GM12873 (cell line): Measurements from ENCODE around the gene CDC42BPB.

ENCODE experiments used
- TF ChIP-seq, protein P1 (sequence below): IDR thresholded peaks from 2 replicates; pipeline ENCODE4 v1.5.1; 2012; ENCODE audit warnings: low read depth, mild to moderate bottlenecking, moderate library complexity, low read length, control low read depth; ENCODE audit not compliant: insufficient read depth; ENCODE audit errors: missing control alignments

The CDC42BPB gene

DNA sequence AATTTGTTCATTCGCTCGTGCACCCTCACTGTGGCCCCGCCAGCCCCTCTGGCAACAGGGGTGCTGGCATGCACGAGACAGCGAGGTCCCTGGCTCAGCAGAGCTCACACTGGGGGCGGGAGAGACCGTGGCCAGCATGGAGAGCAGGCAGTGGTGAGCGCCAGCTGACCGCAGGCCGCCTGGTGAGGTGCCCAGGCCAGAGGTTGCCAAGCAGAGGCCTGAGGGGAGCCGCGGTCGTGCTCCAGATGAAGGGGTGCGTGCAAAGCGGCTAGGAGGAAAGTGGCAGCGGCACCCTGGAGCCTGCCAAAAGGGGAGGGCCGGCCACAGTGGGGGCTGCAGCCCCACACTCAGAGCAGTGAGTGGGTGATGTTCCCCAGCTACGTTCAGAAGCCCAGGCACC lies 56.1 kb downstream of the CDC42BPB start:
- TF ChIP-seq, protein P1, sequence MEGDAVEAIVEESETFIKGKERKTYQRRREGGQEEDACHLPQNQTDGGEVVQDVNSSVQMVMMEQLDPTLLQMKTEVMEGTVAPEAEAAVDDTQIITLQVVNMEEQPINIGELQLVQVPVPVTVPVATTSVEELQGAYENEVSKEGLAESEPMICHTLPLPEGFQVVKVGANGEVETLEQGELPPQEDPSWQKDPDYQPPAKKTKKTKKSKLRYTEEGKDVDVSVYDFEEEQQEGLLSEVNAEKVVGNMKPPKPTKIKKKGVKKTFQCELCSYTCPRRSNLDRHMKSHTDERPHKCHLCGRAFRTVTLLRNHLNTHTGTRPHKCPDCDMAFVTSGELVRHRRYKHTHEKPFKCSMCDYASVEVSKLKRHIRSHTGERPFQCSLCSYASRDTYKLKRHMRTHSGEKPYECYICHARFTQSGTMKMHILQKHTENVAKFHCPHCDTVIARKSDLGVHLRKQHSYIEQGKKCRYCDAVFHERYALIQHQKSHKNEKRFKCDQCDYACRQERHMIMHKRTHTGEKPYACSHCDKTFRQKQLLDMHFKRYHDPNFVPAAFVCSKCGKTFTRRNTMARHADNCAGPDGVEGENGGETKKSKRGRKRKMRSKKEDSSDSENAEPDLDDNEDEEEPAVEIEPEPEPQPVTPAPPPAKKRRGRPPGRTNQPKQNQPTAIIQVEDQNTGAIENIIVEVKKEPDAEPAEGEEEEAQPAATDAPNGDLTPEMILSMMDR: no peak

DNA sequence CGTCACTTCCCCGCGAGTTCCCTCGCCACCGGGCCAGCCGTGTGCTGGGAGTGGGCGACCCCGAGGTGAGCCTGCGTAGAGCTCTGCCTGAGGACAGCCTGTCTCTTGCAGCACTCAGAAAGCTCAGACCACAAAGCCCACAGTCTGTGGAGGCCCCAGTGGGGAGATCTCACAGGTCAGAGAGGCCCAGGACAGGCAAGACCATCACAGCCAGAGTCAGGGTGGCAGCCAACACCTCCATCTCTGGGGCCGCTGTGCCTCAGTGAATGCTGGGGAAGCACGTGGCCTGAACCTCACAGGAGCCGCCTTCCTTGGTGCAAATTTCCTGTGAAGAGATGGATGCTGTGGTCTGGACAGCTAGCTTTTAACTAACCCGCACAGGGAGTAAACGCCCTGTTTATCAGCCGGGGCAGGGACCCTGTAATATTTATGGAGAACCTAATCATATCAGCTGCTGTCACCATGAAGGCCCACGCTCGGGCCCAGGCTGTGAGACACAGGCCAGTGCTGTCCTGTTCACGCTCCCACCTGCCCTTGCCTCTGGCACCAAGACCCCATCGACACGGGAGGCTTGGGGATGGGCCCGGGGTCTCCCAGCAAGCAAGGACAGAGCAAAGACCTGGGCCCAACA lies 56.9 kb downstream of the CDC42BPB start:
- TF ChIP-seq, protein P1: no peak

DNA sequence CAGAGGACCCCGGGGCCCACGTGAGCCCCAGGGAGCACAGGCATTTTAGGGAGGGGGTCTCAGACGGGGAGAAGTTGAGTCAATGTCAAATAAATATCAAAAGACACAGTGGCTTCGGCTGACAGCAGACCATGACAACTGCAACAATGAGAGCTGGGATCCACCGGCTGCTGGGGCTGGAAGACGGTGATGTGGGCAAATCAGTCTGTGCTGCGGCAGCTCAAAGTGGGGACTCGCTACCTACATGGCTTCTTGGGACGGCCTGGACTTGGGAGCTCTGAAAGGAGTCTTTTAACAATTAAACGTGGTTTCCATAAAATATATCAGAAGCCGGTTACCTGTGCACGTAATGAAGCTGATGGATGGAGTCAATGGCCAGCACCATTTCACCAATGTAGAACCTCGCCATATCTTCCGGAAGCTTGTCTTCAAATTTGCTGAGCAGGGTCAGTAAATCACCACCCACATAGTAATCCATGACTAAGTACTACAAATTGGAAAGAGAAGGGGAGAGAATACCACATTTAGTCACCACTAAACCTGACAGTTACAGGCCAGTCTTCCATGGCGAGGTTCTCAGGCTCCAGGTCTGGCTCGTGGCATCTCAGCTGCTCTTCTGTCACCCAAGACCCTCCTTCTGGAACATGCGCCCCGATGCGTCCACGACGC lies 58.0 kb downstream of the CDC42BPB start:
- TF ChIP-seq, protein P1: no peak

DNA sequence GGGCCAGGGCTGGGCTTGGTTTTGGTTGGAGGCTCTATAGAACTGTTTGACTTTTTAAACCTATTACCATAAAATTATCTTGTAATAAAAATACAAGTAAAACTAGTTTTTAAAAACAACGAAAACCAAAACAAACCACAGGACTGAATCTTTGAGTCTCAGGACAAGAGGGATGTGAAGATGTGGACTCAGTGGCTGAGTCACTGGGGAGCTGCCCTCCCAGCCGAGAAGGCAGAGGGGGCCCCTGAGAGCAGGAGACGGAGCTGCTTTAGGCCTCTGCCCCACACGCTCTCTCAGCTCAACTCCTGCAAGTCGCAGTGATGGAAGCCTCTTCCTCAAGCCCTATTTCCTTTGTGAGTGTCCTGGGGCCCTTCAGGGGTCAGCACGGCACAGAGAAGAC lies 59.0 kb downstream of the CDC42BPB start:
- TF ChIP-seq, protein P1: no peak

DNA sequence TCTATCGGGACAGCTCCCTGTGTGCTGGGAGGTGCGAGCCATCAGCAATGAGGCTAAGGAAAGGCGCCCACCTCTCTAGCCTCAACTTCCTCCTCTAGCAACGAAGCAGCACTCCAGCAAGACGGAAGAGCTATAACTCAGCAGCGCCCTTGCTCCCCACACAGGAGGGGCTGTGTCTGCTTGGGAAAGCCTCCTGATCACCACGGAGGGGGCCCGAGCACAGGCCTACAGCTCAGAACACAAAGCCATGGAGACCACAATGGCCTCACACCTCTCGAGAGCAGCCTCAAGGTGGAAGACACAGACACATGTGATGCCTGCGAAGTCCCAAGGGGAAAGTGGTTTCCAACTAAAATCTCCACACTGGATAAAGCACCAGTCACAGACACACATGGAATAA lies 60.4 kb downstream of the CDC42BPB start:
- TF ChIP-seq, protein P1: no peak

DNA sequence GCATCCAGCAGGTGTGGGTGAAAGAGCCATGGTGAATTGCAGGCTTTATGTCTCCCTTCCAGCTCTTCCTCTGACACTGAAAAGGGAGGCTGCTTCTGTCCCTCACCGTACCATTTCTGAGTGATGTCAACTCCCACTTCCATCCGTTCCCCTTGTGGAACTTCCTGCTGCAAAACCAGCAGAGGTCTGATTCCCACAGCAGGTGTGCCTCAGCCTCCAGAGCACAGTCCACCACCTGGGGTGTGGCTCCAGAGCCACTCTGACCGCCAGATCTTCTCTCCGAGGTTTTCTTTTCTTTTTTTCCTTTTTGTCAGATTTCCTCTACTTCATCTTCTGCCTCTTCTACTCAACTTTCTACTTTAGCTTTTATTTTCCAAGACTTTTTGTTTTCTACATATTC lies 62.7 kb downstream of the CDC42BPB start:
- TF ChIP-seq, protein P1: no peak

DNA sequence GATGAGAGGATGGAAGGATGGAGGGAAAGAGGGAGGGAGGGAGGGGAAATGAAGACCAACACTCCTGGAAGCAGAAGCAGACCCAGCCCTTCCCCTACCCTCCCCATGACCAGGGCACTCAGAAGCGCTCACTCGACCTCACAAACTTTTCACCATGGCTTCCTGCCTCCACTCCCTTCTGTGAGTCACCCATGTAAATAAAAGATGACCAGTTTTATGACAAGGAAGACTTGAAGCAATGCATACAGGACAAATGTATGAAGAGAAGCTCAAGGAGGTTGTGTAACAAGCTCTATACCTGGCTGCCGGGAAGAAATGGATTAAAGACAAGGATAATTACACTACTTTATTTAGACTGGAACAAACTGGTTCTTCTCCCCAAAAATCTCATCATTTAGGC lies 63.8 kb downstream of the CDC42BPB start:
- TF ChIP-seq, protein P1: no peak
